GM19455 (cell line): ENCODE data around the gene CCDC6.
A peak's percentile ranks its signal among the peaks of the same experiment; 100 is the strongest.

Experiments used
- ATAC-seq: cut with Tn5 transposase; IDR thresholded peaks from one replicate; pipeline ENCODE4 v1.9.1; 2021; ENCODE audit not compliant: unreplicated experiment

CCDC6 gene

DNA sequence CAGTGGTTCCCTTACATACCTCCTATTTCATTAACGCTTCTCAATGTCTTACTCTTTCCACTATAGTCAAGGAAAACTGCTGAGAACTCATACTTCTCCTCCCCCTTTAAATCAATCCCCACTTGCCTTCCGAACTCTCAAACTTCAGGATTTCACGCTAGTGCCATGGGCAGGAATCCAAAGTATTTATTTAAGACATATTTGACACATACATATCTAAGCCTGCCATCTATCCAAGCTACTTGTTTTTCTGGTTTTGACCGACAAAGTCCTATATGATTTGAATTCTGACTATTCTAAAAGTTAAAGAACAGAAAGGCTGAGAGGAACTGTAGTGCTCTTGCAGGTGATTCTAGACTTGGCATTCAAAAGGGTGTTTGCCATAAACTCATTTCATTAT, 51.8 kb downstream of the CCDC6 start:
- no peak for ATAC-seq

GRCh38 chr10:59852670-59853069, 53.7 kb downstream of the CCDC6 start:
- ATAC-seq: no peak

DNA sequence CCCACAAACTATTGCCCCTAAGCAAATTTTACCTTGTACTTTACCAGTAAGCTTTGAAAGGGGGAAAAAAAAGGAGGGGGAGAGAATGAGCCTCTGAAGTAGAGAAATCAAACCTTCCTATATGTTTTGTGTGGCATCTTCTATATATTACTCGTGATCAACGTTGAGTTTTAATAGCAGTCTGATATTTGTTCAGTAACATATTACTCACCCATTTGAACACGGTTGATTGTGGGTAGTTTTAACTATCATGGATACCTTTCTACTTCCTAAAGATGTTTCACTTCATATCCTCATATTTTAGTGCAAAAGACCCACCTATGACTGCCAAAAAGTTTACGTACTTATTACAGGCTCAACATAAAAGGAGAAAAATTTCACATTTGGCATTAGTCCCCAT, 54.5 kb downstream of the CCDC6 start:
- ATAC-seq: no peak

GRCh38 chr10:59847888-59848287, 58.5 kb downstream of the CCDC6 start:
- no peak for ATAC-seq

DNA sequence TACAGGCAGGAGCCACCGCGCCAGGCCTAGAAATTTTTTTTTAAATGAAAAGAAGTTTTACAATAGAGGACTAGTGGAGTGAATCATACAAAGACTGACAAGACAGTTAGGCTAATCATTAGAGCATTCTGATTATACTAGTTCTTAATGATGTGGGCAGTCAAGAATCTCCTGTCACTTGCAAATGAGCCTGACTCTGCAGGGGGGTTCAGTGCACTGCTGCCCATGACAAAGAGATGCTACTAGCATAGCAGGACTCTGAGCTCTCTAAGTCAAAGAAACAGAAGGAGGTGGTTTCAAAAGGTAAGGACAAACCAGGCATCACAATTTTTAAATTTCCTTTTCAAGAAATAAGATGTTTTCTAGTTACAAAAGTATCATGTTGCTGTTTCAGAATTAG, 59.0 kb downstream of the CCDC6 start:
- ATAC-seq: peak; percentile 52

GRCh38 chr10:59844436-59844835, 61.9 kb downstream of the CCDC6 start:
- no peak for ATAC-seq

- no peak for ATAC-seq
Observed at GRCh38 chr10:59843748-59844147, 62.6 kb downstream of the CCDC6 start.

GRCh38 chr10:59839576-59839975, 66.8 kb downstream of the CCDC6 start:
- ATAC-seq: no peak

- no peak for ATAC-seq
Observed at GRCh38 chr10:59838085-59838789, 68.1 kb downstream of the CCDC6 start.

- ATAC-seq: no peak
Observed at GRCh38 chr10:59833810-59834209, 72.5 kb downstream of the CCDC6 start.

- no peak for ATAC-seq
Observed at GRCh38 chr10:59832506-59832905, 73.8 kb downstream of the CCDC6 start.

GRCh38 chr10:59831658-59832503, 74.5 kb downstream of the CCDC6 start:
- ATAC-seq: no peak

GRCh38 chr10:59830601-59831259, 75.6 kb downstream of the CCDC6 start:
- ATAC-seq: no peak

GRCh38 chr10:59829601-59830000, 76.8 kb downstream of the CCDC6 start:
- peak; percentile 74 for ATAC-seq

DNA sequence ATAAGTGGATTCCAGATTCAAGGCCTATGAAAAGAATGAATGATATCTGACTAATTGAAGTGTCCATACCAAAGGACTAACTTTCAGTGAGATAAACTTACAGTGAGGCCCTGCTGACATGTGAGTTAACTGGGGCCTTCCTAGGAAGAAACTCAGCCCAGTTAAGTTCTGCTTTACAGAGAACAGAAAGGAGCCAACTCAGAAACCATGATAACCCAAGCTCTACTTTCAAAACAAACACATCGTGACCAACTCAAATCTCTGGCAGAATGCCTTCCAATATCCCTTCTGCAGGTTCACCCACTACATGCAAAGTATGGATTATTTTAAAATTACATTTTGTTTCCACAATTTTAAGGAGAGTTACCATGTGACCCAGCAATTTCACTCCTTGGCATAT, 77.3 kb downstream of the CCDC6 start:
- no peak for ATAC-seq

- no peak for ATAC-seq
Observed at GRCh38 chr10:59825932-59826331, 80.4 kb downstream of the CCDC6 start.

- ATAC-seq: no peak
Observed at GRCh38 chr10:59823751-59824150, 82.6 kb downstream of the CCDC6 start.

GRCh38 chr10:59823111-59823510, 83.2 kb downstream of the CCDC6 start:
- no peak for ATAC-seq

DNA sequence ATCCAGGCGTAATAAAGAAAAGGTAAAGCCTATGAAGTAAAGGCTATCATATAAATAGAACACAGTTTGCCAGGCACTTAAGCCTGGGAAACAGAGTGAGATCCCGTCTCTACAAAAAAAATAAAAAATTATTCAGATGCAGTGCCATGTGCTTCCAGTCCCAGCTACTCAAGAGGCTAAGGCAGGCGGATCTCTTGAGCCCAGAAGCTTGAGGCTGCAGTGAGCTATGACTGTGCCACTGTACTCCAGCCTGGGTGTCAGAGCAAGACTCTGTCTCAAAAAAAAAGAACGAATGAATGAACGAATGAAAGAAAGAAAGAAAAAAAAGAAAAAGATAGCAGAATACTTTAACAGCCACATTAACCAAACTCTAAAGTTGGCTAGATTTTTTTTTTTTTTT, 85.9 kb downstream of the CCDC6 start:
- ATAC-seq: no peak

GRCh38 chr10:59819683-59820082, 86.7 kb downstream of the CCDC6 start:
- no peak for ATAC-seq

DNA sequence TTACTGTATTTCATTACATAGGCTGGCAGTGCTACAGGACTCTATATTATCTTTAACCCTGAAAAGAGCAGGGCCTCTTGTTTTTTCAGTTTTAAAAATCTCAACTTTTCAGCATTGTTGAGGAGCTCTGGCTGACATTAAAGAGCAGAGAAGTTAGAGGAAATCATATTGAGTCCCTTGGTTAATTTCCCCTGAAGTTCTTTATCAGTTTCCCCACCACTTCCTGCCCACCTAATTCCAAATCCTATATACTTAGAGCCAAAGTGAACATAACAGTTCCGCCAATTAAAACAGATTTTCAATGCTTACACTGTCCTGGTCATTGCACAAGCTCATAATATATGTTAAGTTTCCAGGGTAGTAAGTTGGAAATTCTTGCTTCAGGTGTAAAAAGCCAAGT, 87.1 kb downstream of the CCDC6 start:
- no peak for ATAC-seq

GRCh38 chr10:59817773-59818172, 88.6 kb downstream of the CCDC6 start:
- no peak for ATAC-seq
